Gastrocnemius medialis (tissue), 4 donors: ENCODE data around the gene TXLNA. TPM values are rescaled to one million over a fixed set of nuclear protein-coding genes. Genes with fewer than 3 reads are reported as not detected.

Source experiments
- ATAC-seq, 2 donors: fragments of 150-250 bp; one replicate each; pipeline ENCODE4 v1.9.1; 2016
- DNase-seq, 2 donors: peaks; one replicate each; pipeline ENCODE4 v3.0.0-alpha.2; 2019
- H3K27ac ChIP-seq, 4 donors: fragments of 200-600 bp; sonication (generic); 1 replicate in 1 of 4; 2 replicates in 3 of 4; pipeline ENCODE4 v1.5.1; 2016 to 2018; ENCODE audit warnings: mild to moderate bottlenecking in 2 of 4, moderate library complexity in 1 of 4
- H3K27me3 ChIP-seq, 3 donors: fragments of 200-600 bp; sonication (generic) in 2 of 3; 1 replicate in 1 of 3; 2 replicates in 2 of 3; pipeline versions ENCODE4 v1.5.1 to v1.6.0; 2016 to 2019; ENCODE audit warnings: mild to moderate bottlenecking in 1 of 3, moderate library complexity in 1 of 3
- H3K36me3 ChIP-seq, 2 donors: fragments of 200-600 bp; sonication (generic) in 1 of 2; one replicate each; pipeline ENCODE4 v1.5.1; 2017 to 2018
- H3K4me1 ChIP-seq, 2 donors: fragments of 200-600 bp; sonication (generic) in 1 of 2; one replicate each; pipeline ENCODE4 v1.5.1; 2016 to 2017; ENCODE audit warnings: mild to moderate bottlenecking in 2 of 2
- H3K4me3 ChIP-seq, 4 donors: fragments of 200-600 bp; sonication (generic) in 3 of 4; 1 replicate in 1 of 4; 2 replicates in 3 of 4; pipeline ENCODE4 v1.5.1; 2016 to 2019; ENCODE audit warnings: mild to moderate bottlenecking in 2 of 4
- H3K9me3 ChIP-seq, 3 donors: fragments of 200-600 bp; sonication (generic) in 2 of 3; 1 replicate in 1 of 3; 2 replicates in 2 of 3; pipeline ENCODE4 v1.5.1; 2016 to 2019
- POLR2A ChIP-seq, 2 donors: fragments of 450-650 bp; IDR thresholded peaks; one replicate each; pipeline ENCODE4 v1.6.1; 2017; ENCODE audit warnings: antibody characterized with exemption in 2 of 2, mild to moderate bottlenecking in 2 of 2, moderate library complexity in 2 of 2
- in situ Hi-C, 4 donors: fragments of 200-750 bp; cut with MboI; loops; one replicate each; pipeline versions ENCODE4 v1.15.0 to v1.8.0; 2017; ENCODE audit warnings: low sequenced_read_pairs in 4 of 4
- intact Hi-C: fragments of 100-400 bp; cut with DNase I; formaldehyde crosslinking; loops from one replicate; pipeline ENCODE4 v1.15.1; 2023; ENCODE audit warnings: low total_unique reads
- total RNA-seq, 4 donors: library from RNA; depleted of rRNA; stranded (reverse); fragments of >200 nt; gene quantifications; one replicate each; pipeline versions ENCODE4 v1.1.0 to v1.2.3, GENCODE V29; 2016
- TF ChIP-seq, protein P1 (sequence below), 5 experiments: fragments of 450-650 bp in 3 of 5; fragments of 200-600 bp in 2 of 5; sonication (generic) in 2 of 5; IDR thresholded peaks in 4 of 5; conservative IDR thresholded peaks in 1 of 5; 1 replicate in 4 of 5; 2 replicates in 1 of 5; pipeline ENCODE4 v1.5.1; 2016 to 2019; ENCODE audit warnings: antibody characterized with exemption in 5 of 5, mild to moderate bottlenecking in 3 of 5, moderate library complexity in 3 of 5

The TXLNA gene
- total RNA-seq, 4 donors from 2014 or later, result 15.7 to 21.0 (median 17.6) TPM

- peak; percentile 41 to 44 for TF ChIP-seq POLR2A (IDR thresholded peaks at IDR 0.05)
- TF ChIP-seq, protein P1, sequence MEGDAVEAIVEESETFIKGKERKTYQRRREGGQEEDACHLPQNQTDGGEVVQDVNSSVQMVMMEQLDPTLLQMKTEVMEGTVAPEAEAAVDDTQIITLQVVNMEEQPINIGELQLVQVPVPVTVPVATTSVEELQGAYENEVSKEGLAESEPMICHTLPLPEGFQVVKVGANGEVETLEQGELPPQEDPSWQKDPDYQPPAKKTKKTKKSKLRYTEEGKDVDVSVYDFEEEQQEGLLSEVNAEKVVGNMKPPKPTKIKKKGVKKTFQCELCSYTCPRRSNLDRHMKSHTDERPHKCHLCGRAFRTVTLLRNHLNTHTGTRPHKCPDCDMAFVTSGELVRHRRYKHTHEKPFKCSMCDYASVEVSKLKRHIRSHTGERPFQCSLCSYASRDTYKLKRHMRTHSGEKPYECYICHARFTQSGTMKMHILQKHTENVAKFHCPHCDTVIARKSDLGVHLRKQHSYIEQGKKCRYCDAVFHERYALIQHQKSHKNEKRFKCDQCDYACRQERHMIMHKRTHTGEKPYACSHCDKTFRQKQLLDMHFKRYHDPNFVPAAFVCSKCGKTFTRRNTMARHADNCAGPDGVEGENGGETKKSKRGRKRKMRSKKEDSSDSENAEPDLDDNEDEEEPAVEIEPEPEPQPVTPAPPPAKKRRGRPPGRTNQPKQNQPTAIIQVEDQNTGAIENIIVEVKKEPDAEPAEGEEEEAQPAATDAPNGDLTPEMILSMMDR (IDR thresholded peaks at IDR 0.05 in 4 of 5, conservative IDR thresholded peaks at IDR 0.05 in 1 of 5), result no peak
- DNase-seq (peak; percentile 72 to 76), ATAC-seq (peak; percentile 64 to 75)
- H3K27me3 ChIP-seq, result no peaks in the 10 kb centered on the region
- H3K9me3 ChIP-seq, result no peaks in the 10 kb centered on the region
- intact Hi-C loops, result loop anchor here (10.0 kb wide), 1 partner anchor 271 kb away; the partner anchor contains the start of gene PTP4A2
- H3K4me1 ChIP-seq, result peaks cover 30 to 34% of the 10 kb centered on the region in 2 donors
- in situ Hi-C loops, result no loop called here
- peak within 1 kb of the TSS; percentile 60 to 74 (median 72) for H3K27ac ChIP-seq
- H3K4me3 ChIP-seq, result peak within 1 kb of the TSS; percentile 61 to 76 (median 73)
- H3K36me3 ChIP-seq, result no peaks in the 10 kb centered on the region
Observed at GRCh38 chr1:32205401-32206370, 26.2 kb downstream of the TXLNA start, which contains the start of gene IQCC. Gene IQCC, plus strand, starts transcription at chr1:32205671. Its CDS starts 11 bp downstream, at chr1:32205682.

- no peak overlapping the region for H3K4me3 ChIP-seq
- in situ Hi-C loops (no loop called here), intact Hi-C loops (loop anchor here (10.0 kb wide), 1 partner anchor 274 kb away; the partner anchor contains the start of gene PTP4A2)
- ATAC-seq, result no peak
- TF ChIP-seq, protein P1 (IDR thresholded peaks at IDR 0.05 in 4 of 5, conservative IDR thresholded peaks at IDR 0.05 in 1 of 5), result no peak
- TF ChIP-seq POLR2A (IDR thresholded peaks at IDR 0.05), result no peak
- H3K36me3 ChIP-seq, result no peaks in the 10 kb centered on the region
- H3K27ac ChIP-seq, result no peak overlapping the region
- H3K27me3 ChIP-seq, result no peaks in the 10 kb centered on the region
- peaks cover 10 to 22% of the 10 kb centered on the region in 2 donors for H3K4me1 ChIP-seq
- no peaks in the 10 kb centered on the region for H3K9me3 ChIP-seq
- no peak for DNase-seq
Observed at GRCh38 chr1:32208469-32208868, 29.0 kb downstream of the TXLNA start.

DNA sequence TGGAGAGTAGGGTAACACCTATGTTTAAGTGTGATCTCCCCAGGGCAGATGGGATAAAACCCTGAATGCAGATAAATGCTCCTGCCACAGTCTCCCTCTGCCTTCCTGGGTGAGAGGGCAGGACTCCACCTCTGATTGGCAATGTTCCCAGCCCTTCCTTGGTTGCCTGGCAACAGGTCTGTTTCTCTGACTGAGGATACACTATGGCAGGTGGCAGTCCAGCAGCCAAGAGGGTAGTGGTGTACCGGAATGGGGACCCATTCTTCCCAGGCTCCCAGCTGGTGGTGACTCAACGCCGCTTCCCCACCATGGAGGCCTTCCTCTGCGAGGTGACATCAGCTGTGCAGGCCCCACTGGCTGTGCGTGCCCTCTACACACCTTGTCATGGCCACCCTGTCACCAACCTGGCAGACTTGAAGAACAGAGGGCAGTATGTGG, 29.4 kb downstream of the TXLNA start, which contains the start of gene DCDC2B:
DCDC2B (plus strand) TSS at position 199 of the 438 bp plus-strand sequence; CDS start at position 204, 5 bp downstream.
- in situ Hi-C loops, result no loop called here
- Histone ChIP-seq H3K4me1 (peaks cover 10 to 22% of the 10 kb centered on the region in 2 donors), H3K9me3 (no peaks in the 10 kb centered on the region), H3K27me3 (no peaks in the 10 kb centered on the region), H3K4me3 (no peak within 1 kb of the TSS), H3K27ac (peak within 1 kb of the TSS in 1 of 4 donors; percentile 5), H3K36me3 (no peaks in the 10 kb centered on the region)
- DNase-seq (peak in 1 of 2 donors; percentile 42), ATAC-seq (no peak)
- intact Hi-C loops, result loop anchor here (10.0 kb wide), 1 partner anchor 274 kb away; the partner anchor contains the start of gene PTP4A2
- TF ChIP-seq, protein P1 (IDR thresholded peaks at IDR 0.05 in 4 of 5, conservative IDR thresholded peaks at IDR 0.05 in 1 of 5), result no peak
- no peak for TF ChIP-seq POLR2A (IDR thresholded peaks at IDR 0.05)

GRCh38 chr1:32215629-32216480, 36.4 kb downstream of the TXLNA start:
- in situ Hi-C loops, result no loop called here
- peak; percentile 77 to 84 for ATAC-seq
- intact Hi-C loops, result loop anchor here (2.0 kb wide), 1 partner anchor 101 kb away; no protein-coding TSS in a partner anchor

More at GRCh38 chr1:32215629-32216480, 36.4 kb downstream of the TXLNA start:
- Histone ChIP-seq H3K27me3 (no peaks in the 10 kb centered on the region), H3K4me1 (peaks cover 0 to 3% of the 10 kb centered on the region in 2 donors), H3K4me3 (no peak overlapping the region), H3K27ac (peak overlapping the region in 1 of 4 donors; percentile 11), H3K36me3 (peaks cover 0 to 29% of the 10 kb centered on the region in 2 donors), H3K9me3 (no peaks in the 10 kb centered on the region)
- peak in 1 of 2 donors; percentile 35 for DNase-seq
- TF ChIP-seq, protein P1 (IDR thresholded peaks at IDR 0.05 in 4 of 5, conservative IDR thresholded peaks at IDR 0.05 in 1 of 5), result peak; percentile 50 to 73 (median 67)
- no peak for TF ChIP-seq POLR2A (IDR thresholded peaks at IDR 0.05)
